Measurements from ENCODE around the gene DRAP1.
"Not testable (repeated sequence)": the region's sequence is repeated elsewhere in the genome, so short reads cannot be mapped to it uniquely, and the experiment has no call there.

DRAP1 gene

DNA sequence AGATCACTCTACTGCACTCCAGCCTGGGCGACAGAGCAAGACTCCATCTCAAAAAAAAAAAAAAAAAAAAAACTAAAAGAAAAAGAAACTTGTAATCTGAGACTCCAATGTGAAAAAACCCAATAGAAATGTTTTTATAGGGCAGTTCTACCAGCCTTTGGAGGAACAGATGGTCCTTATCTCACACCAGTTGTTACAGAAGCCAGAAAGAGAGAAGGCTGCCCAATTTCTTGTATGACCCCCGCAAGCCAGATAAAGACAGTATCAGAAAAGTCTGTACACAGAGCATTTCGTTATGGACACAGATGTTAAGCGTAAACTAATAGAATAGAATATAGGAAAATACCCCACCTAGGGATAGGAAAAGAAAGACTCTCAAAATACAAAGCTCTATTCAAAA lies 14.8 kb downstream of the DRAP1 start:
- no peak for DNase-seq

DNA sequence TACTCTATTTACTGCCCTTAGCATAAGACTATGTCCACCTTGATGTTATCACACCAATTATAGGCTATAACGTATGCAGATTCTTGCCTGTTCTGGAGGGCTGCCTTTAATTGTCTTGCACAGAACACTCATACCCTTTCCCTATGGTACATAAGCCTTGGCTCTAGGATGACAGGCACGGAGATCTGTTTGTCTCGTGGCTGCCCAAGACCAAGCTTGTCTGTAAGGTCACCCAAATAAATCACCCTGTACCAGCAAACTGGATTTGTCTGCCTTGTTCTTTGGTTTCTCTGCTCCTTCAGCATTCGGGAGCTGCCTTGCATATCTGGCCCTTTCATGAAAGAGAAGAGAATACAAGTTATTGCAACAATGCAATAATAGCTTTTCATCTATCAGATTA lies 18.5 kb downstream of the DRAP1 start:
- no peak for DNase-seq

DNA sequence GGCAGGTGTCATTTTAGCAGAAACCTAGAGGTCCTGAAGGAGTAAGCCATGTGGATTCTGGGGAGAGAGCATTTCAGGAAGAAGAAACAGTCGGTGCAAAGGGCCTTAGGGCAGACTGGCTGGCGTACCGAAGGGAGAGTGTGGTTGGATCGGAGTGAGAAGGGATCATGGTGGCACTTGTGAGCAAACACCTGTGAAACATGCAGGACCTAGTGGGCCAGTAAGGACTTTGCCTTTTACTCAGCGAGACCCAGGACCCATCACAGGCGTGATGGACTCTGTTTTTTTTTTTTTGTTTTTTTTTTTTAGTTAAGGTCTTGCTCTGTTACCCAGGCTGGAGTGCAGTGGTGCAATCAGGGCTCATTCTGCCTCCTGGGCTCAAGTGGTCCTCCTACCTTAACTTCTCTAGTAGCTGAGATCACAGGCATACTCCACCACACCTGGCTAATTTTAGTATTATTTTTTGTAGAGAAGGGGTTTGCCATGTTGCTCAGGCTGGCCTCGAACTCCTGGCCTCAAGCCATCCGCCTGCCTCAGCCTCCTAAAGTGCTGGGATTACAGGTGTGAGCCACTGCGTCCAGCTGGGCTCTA lies 22.6 kb downstream of the DRAP1 start:
- DNase-seq: no peak

DNA sequence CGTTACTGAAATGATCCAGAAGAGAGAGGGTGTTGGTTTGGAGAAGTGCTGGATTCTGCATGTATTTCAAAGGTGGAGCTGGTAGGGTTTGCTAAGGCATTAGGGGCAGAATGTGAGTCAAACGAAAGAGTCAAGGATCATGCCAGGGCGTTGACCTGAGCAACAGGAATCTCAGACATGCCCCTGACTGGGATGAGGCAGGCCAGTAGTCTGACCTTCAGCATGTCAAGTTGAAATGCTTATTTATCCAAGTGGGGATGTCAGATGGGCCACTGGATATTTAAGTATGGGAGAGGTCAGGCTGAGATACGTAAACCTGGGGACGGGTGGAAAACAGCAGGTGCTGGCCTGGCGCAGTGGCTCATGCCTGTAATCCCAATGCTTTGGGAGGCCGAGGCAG lies 23.3 kb downstream of the DRAP1 start:
- DNase-seq: no peak

DNA sequence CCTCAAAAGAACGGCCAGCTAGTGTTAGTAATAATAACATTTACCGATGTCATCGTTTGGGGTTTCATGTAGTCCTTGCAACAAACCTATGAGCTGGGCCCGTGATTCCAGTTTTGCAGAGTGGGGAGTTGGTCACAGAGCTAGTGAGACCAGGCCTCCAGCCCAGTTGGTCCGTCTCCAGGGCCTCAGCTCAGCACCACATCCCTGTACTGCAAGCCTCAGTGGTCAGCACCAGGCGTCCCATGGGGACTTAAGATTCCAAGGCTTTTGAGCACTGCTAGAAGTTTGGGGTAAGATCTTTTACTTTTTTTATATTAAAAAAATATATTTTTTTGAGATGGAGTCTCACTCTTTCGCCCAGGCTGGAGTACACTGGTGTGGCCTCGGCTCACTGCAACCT lies 25.0 kb downstream of the DRAP1 start:
- no peak for DNase-seq

DNA sequence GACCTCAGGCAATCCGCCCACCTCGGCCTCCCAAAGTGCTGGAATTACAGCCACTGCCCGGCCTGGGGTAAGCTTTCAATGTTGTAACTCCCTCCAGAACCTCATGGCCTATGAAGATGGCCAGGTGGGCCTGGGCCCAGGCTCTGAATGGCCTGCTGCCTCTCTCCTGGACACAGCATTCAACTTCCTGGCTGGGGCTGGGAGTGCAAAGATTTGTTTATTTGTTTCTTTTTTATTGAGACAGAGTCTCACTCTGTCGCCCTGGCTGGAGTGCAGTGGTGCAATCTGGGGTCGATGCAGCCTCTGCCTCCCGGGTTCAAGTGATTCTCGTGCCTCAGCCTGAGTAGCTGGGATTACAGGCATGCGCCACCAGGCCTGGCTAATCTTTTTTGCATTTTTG lies 25.5 kb downstream of the DRAP1 start:
- DNase-seq: no peak

DNA sequence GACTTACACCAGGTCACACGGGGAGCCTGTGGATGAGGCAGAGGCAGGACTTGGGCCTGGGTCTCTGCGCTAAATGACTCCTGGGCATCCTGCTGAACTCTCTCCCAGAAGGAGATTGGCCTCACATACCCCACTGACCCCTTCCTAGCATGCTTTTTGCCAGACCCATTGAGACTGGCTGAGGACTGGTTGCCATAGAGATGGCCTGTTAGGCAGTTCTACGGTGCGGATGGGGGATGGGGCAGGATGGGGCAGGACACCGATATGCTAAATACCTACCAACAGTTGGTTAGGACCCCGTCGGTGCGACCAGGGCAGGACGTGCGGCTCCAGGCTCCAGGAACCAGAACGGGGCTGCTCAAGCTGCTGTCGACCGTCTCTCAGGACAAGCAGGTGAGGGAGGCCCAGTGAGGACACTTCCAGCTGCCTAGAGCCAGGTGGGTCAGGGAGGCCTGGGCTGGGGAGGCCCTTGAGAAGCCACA lies 26.2 kb downstream of the DRAP1 start, which contains the start of gene TSGA10IP:
Gene TSGA10IP, plus strand, starts transcription at position 51 of the 482 bp plus-strand sequence. Its CDS starts 196 bp downstream, at position 247.
- DNase-seq: no peak

DNA sequence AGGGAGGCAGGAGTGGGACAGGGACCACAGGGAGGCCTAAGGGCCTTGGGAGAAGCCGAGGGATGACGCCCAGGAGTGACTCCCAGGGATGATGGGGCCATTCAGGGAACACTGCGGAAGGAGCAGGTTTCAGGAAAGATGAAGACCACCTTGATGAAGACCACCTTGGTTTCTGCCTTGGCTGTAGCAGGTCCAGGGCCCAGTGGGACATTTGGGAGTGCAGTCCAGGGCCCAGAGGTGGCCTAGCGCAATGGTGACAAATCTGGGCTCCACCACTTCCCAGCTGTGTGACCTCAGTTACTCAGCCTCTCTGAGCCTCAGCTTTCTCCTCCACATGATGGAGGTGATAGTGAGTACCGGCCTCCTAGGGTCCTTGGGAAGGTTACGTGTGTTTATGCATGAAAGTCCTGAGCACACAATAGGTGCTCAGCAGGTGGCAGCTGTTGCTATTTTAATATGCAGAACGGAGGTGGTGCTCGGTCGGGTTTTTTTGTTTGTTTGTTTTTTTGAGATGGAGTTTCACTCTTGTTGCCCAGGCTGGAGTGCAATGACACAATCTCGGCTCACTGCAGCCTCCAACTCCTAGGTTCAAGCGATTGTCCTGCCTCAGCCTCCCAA lies 26.8 kb downstream of the DRAP1 start:
- DNase-seq: no peak

DNA sequence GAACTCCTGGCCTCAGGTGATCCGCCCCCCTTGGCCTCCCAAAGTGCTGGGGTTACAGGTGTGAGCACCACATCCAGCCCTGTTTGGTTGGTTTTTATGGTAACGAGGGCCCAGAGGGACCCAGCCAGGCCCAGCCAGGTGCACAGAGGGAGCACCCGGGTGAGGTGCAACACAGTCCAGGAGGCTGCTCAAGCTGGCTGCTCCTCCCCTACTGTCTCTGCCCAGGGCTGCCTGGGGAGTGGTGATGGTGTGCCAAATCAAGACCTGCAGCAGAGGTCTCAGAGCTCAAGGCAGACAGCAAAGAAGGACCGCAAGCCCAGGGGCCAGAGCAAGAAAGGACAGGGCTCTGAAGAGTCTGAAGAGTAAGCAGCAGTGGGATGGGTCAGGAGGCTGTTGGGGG lies 27.4 kb downstream of the DRAP1 start:
- no peak for DNase-seq

DNA sequence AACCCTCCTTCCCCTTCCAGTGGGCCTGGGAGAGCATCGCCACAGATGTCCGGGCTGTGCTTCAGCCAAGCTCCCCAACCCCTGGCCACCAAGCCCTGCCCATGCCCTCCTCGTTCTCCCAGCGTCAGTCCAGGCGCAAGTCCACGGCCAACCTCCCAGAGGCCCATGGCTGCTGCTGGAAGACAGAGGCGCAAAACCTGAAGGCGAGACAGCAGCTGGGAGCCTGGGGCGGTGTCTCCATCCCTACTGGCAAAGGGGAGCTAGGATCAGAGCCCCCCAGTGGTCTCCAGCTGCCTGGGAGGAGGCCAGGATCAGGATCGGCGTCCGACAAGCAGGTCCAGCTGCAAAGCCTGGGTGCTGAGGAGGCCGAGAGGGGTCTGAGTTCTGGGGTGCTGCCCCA lies 27.9 kb downstream of the DRAP1 start:
- DNase-seq: no peak

DNA sequence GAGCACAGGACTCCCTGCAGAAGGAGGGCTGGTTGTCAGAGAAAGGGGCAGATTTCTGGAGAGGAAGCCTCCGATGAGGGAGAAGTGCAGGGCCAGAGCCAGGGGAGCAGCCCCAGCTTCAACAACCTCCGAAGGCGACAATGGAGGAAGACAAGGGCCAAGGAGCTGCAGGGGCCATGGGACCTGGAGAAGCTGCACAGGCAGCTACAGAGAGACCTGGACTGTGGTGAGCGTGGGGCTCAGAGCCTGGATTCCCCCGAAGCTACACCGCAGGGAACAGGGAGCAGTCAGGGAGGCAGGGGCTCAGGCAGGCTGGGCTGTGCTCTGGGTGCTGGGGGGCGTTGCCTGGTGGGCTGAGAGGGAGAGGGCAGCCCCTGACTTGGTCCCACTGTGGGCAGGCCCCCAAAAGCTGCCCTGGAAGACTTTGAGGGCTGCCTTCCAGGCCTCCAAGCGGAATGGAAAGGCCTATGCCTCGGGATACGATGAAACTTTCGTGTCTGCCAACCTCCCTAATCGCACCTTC lies 28.4 kb downstream of the DRAP1 start:
- DNase-seq: no peak

DNA sequence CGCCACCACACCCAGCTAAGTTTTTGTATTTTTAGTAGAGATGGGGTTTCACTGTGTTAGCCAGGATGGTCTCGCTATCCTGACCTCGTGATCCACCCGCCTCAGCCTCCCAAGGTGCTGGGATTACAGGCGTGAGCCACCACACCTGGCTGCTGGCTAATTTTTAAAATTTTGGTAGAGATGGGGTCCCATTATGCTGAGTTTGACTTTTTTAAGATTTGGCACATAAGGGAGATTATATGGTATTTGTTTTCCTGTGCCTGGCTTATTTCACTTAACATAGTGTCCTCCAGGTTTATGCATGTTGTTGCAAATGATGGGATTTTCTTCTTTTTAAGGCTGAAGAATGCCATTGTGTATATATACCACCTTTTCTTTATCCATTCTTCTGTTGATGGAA lies 31.5 kb downstream of the DRAP1 start:
- DNase-seq: not testable (repeated sequence)

DNA sequence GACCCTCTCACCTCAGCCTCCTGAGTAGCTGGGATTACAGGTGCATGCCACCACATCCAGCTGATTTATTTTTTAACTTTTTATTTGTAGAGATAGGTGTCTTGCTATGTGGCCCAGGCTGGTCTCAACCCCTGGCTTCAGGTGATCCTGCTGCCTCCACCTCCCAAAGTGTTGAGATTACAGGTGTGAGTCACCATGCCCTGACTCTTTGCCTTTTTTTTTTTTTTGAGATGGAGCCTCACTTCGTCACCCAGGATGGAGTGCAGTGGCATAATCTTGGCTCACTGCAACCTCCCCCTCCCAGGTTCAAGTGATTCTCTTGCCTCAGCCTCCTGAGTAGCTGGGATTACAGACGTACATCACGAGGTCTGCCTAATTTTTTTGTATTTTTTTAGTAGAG lies 32.4 kb downstream of the DRAP1 start:
- not testable (repeated sequence) for DNase-seq

DNA sequence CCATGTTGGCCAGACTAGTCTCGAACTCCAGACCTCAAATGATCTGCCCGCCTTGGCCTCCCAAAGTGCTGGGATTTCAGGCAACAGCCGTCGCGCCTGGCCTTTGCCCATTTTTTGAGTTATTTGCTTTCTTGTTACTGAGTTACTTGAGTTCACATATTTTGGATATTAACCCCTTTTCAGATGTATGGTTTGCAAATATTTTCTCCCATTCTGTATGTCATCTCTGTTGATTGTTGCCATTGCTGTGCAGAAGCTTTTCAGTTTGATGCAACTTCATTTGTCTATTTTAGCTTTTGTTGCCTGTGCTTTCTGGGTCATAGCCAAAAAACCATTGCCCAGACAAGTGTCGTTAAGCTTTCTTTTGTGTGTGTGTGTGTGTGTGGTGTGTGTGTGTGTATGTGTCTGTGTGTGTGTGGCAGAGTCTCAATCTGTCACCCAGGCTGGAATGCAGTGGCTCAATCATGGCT lies 32.9 kb downstream of the DRAP1 start:
- no peak for DNase-seq

DNA sequence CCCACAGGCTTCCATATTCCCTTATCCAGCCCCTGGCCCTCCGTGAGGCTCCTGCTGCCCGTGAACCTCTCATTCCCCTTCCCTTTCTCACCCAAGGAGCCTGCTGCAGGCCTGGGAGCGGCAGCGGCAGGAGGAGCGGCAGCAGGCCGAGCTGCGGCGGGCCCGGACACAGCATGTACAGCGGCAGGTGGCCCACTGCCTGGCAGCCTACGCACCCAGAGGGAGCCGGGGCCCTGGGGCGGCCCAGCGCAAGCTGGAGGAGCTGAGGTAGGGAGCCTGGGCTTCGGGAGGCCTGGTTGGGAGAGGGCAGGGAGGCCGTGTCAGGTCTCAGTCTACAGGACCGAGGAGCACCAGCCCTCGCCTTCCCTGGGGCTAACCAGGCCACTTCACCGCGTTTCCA lies 34.2 kb downstream of the DRAP1 start:
- no peak for DNase-seq

DNA sequence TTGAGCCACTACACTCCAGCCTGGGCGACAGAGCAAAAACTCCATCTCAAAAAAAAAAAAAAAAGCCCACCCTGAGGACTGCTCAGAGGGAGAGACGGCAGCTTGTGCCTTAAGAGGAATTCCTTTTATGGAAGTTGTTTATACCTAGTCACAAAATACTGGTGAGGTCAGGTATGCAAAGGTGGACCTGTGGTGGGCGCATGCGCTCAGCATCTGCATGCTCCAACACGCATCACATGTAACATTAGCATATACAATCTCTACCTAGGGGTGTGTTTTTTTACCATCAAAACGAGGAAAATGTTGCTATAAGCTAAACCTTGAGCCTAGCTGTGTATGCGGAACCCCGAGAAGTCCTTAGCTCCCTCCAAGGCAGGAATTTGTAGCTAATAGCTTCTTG lies 35.5 kb downstream of the DRAP1 start:
- no peak for DNase-seq

DNA sequence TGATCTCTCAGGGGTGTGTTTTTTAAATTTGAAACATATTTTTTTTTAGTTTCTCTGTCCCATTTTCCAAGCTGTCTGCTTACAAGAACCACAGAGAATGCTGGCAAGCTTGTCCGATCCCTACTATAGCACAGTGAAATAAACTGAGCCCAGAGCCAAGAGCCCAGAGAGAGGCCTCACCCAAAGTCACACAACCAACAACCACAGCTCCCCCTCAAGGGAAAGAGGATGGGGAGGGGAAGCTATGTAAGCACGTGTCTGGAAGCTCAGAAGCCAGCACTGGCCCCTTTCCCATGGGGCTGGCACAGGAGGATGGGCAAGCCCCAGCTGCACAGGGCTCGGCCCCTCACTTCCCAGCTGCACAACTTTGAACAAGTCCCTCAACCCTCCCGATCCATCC lies 39.1 kb downstream of the DRAP1 start:
- no peak for DNase-seq

DNA sequence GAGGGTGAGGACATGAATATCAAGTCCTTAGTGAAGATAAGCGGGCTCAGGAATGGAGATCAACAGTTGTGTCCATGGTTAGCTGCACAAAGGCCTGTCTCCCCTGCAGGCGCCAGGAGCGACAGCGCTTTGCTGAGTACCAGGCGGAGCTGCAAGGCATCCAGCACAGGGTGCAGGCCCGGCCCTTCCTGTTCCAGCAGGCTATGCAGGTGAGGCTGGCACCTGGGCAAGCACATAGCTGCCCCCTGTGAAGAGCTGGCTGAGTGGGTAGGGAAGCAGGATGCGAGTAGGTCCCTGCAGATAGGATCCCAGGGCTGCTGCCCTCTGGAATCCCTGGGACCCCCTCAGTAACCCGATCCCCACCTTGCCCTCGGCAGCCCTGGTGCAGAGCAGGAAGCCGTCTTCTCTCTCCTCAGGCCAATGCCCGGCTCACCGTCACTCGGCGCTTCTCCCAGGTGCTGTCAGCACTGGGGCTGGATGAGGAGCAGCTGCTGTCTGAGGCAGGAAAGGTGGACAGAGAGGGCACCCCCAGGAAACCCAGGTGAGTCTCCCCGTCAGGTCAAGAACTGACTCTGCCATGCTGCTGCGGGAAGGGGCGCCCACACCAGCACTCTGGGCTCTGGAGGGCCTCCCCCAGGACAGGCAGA lies 39.7 kb downstream of the DRAP1 start:
- DNase-seq: no peak

DNA sequence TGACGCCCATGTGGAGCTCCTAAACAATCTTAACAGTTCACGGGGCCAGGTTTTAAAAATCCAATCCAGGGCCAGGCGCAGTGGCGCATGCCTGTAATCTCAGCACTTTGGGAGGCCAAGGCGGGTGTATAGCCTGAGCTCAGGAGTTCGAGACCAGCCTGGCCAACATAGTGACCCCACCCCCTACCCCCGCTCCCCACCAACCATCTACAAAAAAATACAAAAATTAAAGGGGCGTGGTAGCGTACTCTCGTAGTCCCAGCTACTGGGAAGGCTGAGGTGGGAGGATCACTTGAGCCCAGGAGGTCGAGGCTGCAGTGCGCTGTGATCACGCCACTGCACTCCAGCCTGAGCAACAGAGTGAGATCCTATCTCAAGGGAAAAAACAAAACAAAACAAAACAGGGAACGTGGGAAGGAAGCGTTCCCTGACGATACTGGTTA lies 41.6 kb downstream of the DRAP1 start:
- no peak for DNase-seq

DNA sequence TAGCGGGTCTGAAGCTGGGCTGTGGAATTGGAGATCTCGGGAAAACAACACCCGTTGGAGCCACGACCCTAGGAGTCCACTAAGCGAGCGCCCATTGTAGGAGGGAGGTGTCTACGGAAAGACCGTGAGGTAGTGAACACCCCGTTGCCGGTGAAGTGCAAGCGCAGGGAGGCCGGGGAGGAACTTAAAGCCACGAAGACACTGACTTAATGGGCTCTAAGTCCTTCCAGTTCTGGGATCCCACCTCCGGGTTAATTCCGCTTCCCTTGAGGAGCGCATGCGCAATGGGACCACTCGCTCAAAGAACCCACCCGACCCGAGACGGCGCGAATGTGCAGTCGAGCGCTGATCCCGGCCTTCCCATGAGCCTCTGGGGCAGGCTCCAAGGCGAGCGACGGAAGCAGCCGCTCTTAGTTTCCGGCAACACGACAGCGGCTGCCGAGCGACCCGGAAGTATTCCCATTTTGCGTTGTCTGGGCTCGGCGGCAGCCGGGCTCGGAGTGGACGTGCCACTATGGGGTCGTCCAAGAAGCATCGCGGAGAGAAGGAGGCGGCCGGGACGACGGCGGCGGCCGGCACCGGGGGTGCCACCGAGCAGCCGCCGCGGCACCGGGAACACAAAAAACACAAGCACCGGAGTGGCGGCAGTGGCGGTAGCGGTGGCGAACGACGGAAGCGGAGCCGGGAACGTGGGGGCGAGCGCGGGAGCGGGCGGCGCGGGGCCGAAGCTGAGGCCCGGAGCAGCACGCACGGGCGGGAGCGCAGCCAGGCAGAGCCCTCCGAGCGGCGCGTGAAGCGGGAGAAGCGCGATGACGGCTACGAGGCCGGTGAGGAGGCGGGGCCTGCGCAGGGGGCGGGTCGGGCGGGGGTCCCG lies 42.3 kb downstream of the DRAP1 start, which contains the start of gene SART1:
Gene SART1, plus strand, starts transcription at position 468 of the 874 bp plus-strand sequence. Its CDS starts 47 bp downstream, at position 515.
- peak; percentile 99 for DNase-seq

DNA sequence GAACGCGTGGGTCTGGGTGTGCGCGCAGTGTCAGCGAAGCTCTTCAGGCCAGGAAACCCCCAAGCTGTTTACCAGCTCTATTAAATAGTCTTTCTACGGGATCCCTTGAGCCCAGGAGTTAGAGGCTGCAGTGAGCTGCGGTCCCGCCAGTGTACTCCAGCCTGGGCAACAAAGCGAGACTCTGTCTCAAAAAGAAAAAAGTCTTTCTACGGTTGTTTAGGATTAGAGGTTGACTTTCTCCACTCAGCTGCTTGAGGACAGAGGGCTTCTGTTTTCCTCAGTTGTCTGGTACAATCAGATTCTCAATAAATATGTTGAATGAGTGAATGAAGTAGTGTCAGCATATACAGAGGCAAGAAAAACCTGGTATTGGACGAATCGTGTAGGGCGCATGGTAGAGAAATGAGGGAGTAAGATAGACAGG lies 42.9 kb downstream of the DRAP1 start:
- DNase-seq: no peak

DNA sequence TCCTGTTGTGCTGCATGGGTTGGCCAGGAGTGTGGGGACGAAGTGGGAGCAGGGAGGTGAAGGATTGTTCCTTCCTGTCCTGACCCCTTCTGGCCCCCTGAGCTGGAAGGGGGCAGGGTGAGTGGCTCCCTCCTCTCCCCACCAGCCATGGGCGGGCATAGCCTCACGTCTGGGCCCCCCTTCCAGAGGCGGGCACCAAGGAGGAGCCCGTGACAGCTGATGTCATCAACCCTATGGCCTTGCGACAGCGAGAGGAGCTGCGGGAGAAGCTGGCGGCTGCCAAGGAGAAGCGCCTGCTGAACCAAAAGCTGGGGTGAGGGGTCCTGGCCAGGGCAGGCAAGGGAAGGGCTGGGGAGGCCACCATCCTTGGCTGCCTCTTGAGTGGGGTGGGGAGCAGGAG lies 45.7 kb downstream of the DRAP1 start:
- no peak for DNase-seq
